Rectal smooth muscle tissue (tissue), 1 donor: ENCODE results near the gene UPF1.
A peak's percentile ranks its signal among the peaks of the same experiment; 100 is the strongest.
"Not testable (repeated sequence)": the region's sequence is repeated elsewhere in the genome, so short reads cannot be mapped to it uniquely, and the experiment has no call there.

ENCODE experiments used
- H3K27ac ChIP-seq: one replicate; pipeline ENCODE4 v1.7.0; 2013; ENCODE audit warnings: low read depth, low read length, inconsistent platforms
- H3K27me3 ChIP-seq: one replicate; pipeline ENCODE4 v1.7.0; 2013; ENCODE audit warnings: low read length; ENCODE audit not compliant: control insufficient read depth, insufficient read depth
- H3K36me3 ChIP-seq: one replicate; pipeline ENCODE4 v1.7.0; 2013; ENCODE audit warnings: low read length; ENCODE audit not compliant: control insufficient read depth, insufficient read depth
- H3K4me1 ChIP-seq: one replicate; pipeline ENCODE4 v1.7.0; 2013; ENCODE audit warnings: low read length; ENCODE audit not compliant: control insufficient read depth, insufficient read depth
- H3K4me3 ChIP-seq: one replicate; pipeline ENCODE4 v1.7.0; 2013; ENCODE audit warnings: low read length
- H3K9ac ChIP-seq: one replicate; pipeline ENCODE4 v1.7.0; 2013; ENCODE audit warnings: low read length

The UPF1 gene

DNA sequence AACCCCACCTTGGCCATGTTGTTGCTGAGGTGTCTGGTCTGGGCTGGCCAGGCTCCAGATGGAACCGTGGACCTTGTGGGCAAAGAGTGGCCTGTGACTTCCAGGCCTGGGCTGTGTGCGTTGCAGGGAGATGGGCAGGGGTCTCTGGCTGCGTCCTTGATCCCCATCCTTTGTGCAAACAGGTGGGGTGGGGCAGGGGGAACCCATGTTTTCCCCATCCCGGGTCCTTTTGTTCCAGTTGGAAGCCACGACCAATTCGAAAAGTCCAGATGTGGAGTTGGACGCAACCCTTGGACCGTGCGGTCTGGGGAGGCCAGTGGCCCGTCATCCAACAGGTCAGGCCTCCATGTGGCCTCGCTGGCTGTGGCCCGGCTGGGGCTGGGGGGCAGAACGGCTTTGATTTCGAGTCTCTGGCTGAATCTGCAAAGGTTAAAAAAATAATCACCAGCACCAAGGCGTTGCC lies 27.6 kb upstream of the UPF1 start:
- H3K27me3 ChIP-seq: peaks cover under 1% of the 10 kb centered on the region
- H3K4me3 ChIP-seq: no peak overlapping the region
- H3K4me1 ChIP-seq: no peaks in the 10 kb centered on the region
- no peak overlapping the region for H3K9ac ChIP-seq
- H3K36me3 ChIP-seq: no peaks in the 10 kb centered on the region
- H3K27ac ChIP-seq: no peak overlapping the region

DNA sequence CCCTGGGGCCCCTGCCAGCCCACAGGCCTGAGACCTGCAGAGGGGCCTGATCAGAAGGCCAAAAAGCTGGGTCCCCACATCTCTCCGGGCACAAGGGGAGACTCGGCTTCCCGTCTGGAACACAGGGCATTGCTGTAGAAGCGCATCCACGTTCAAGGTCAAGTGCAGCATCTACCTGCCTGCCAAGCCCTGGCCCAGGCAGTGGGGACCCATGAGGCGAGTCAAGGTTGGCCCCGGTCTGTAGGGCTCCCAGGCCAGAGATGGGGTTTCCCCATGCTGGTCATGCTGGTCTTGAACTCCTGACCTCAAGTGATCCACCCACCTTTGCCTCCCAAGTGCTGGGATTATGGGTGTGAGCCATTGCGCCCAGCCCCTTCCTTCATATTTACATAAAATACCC lies 27.1 kb upstream of the UPF1 start:
- H3K9ac ChIP-seq: no peak overlapping the region

DNA sequence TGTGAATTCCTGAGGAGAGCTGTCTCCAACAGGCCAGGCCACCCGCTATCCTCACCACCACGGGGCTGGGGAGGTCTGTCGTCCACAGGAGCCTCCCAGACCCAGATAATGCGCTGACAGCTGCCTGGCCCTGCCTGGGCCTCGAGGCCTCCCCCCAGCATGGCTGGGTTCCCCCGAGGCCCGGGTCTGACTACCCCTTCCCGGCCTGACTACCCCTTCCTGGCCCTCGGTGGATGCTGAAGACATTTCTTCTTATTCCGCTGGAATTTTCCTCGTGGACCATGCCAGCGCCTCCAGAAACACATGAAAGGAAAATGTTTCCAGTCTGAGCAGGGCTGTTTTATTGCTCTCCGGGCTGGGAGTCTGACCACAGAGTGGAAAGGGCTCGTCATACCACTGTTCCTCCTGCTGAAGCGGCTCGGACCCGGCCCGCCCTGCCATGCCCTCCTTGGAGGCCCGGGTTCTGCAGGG lies 23.9 kb upstream of the UPF1 start:
- Histone ChIP-seq H3K4me1 (no peaks in the 10 kb centered on the region), H3K27me3 (no peaks in the 10 kb centered on the region), H3K36me3 (no peaks in the 10 kb centered on the region), H3K27ac (no peak overlapping the region), H3K4me3 (no peak overlapping the region), H3K9ac (no peak overlapping the region)

More for the DNA sequence above, 27.1 kb upstream of the UPF1 start:
- no peaks in the 10 kb centered on the region for H3K4me1 ChIP-seq
- no peak overlapping the region for H3K27ac ChIP-seq
- no peaks in the 10 kb centered on the region for H3K27me3 ChIP-seq
- no peaks in the 10 kb centered on the region for H3K36me3 ChIP-seq
- no peak overlapping the region for H3K4me3 ChIP-seq

DNA sequence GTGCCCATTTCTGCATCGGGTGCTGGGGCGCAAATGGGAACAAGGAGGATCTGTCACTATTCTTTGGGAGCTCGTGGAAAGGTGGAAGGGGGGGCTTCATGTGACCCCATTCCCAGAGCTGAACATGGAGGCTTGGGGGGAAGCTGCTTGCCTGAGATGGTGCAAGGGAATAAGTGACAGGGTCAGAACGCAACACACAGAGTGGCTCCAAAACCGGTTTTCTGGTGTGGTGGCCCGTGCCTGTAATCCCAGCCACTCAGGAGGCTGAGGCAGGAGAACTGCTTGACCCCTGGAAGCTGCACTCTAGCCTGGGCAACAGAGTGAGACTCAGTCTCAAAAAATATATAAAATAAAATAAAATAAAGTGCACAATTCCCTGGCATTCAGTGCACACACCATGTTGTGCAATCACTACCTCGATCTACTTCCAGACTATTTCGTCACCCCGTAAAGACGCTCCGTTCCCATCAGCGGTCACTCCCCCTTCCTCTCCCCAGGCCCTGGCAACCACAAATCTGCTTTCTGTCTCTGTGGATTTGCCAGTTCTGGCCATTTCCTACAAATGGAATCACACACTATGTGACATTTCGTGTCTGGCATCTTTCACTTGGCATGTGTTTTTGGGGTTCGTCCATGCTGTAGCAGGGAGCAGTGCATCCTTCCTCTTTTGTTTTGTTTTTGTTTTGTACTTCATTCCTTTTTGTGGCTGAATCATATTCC lies 22.4 kb upstream of the UPF1 start:
- Histone ChIP-seq H3K9ac (no peak overlapping the region), H3K27me3 (no peaks in the 10 kb centered on the region), H3K4me1 (no peaks in the 10 kb centered on the region), H3K4me3 (no peak overlapping the region), H3K27ac (no peak overlapping the region), H3K36me3 (no peaks in the 10 kb centered on the region)

DNA sequence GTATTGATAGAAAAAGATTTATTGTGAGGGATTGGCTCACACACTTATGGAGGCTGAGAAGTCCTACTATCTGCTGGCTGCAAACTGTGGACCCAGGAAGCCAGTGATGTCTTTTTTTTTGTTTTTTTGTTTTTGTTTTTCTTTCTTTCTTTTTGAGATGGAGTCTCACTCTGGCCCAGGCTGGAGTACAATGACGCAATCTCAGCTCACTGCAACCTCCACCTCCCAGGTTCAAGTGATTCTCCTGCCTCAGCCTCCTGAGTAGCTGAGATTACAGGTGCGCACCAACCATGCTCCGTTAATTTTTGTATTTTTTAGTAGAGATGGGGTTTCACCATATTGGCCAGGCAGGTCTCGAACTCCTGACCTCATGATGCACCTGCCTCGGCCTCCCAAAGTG lies 20.1 kb upstream of the UPF1 start:
- not testable (repeated sequence) for H3K36me3 ChIP-seq, H3K4me1 ChIP-seq, H3K27ac ChIP-seq, H3K4me3 ChIP-seq, H3K27me3 ChIP-seq, H3K9ac ChIP-seq

DNA sequence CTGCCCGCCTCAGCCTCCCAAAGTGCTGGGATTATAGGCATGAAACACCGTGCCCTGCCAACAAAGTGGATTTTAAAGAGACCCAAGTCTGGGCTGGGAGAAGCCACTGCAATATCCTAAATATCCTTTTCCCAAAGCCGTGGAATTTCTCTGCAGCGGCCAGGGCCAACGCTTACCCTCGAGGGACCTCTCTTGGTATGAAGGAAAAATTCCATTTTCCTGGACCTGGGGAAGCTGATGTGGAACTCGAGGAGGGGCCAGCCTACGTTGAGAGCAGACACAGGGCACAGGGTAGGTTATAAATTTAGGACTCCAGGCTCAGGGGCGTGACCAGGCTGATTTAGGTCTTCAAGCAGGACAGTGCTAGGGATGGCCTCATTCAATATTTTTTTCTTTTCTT lies 17.7 kb upstream of the UPF1 start:
- no peaks in the 10 kb centered on the region for H3K36me3 ChIP-seq
- no peak overlapping the region for H3K9ac ChIP-seq
- H3K27me3 ChIP-seq: no peaks in the 10 kb centered on the region
- H3K4me1 ChIP-seq: no peaks in the 10 kb centered on the region
- H3K27ac ChIP-seq: no peak overlapping the region
- no peak overlapping the region for H3K4me3 ChIP-seq

DNA sequence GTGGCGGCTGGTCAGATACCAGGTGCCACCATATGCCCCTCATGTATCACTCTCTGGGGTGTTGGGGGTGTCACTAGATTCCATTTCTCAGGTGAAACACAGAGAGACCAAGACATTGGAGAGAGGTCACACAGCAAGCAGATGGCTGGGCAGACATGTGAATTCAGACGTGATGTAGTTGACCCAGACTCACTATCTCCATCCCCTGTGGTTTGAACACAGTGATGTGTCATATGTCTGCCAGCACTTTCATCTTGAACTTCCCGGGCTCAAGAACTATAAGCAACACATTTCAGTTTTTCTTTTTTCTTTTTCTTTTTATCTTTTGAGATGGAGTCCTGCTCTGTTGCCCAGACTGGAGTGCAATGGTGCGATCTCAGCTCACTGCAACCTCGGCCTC lies 16.1 kb upstream of the UPF1 start:
- Histone ChIP-seq H3K36me3 (no peaks in the 10 kb centered on the region), H3K4me3 (no peak overlapping the region), H3K4me1 (no peaks in the 10 kb centered on the region), H3K27ac (no peak overlapping the region), H3K27me3 (no peaks in the 10 kb centered on the region), H3K9ac (no peak overlapping the region)

DNA sequence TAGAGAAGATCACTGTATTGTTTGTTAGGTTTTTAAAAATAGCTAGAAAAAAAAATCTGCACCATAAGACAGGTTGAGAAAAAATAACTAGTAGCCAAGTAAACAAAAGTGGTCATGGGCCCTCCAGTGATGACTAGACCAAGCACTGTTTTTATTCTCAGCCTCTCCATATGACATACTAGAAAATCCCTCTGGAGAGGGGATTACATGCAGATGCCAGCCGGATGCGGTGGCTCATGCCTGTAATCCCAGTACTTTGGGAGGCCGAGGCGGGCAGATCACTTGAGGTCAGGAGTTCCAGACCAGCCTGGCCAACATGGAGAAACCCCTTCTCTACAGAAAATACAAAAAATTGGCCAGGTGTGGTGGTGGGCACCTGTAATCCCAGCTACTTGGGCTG lies 15.1 kb upstream of the UPF1 start:
- H3K27me3 ChIP-seq, H3K4me3 ChIP-seq, H3K36me3 ChIP-seq, H3K4me1 ChIP-seq, H3K27ac ChIP-seq, H3K9ac ChIP-seq: not testable (repeated sequence)

DNA sequence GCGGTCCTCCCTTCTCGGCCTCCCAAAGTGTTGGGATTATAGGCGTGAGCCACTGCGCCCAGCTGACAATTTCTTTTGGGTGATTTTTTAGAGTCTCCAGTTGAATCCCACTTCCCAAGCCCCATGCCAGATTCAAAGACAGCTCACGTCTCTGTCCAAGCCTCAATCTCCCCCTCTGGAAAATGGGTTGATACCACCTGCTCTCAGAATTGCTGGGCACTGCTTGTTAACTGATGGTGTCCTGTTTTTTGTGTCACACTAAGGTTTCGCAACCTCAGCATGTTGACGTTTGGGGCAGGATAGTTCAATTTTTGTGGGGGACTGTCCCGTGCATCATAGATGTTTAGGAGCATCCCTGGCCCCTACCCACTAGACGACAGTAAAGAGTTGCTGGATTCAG lies 14.2 kb upstream of the UPF1 start:
- no peak overlapping the region for H3K9ac ChIP-seq

DNA sequence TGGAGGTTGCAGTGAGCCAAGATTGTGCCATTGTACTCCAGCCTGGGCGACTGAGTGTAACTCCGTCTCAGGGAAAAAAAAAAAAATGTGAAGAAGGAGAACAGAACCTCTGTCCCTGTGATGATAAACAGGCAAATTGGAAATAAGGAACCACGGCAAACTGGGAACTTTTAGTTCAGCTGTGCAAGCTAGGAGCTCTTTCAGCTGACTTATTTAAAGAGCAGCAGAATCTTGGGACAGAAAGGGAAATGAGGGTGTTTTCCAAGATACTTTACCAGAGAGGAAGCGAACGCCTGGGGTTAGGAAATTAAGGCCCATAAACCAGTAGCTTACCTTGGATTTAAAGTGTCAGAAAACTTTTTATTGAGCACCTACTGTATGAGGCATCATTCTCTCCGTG lies 3.0 kb upstream of the UPF1 start:
- H3K27me3 ChIP-seq: no peaks in the 10 kb centered on the region
- no peaks in the 10 kb centered on the region for H3K36me3 ChIP-seq
- H3K4me1 ChIP-seq: peaks cover under 1% of the 10 kb centered on the region
- H3K27ac ChIP-seq: no peak overlapping the region
- H3K4me3 ChIP-seq: no peak overlapping the region
- no peak overlapping the region for H3K9ac ChIP-seq

More for the DNA sequence above, 14.2 kb upstream of the UPF1 start:
- Histone ChIP-seq H3K27me3 (no peaks in the 10 kb centered on the region), H3K4me1 (no peaks in the 10 kb centered on the region), H3K4me3 (no peak overlapping the region), H3K27ac (no peak overlapping the region), H3K36me3 (no peaks in the 10 kb centered on the region)

DNA sequence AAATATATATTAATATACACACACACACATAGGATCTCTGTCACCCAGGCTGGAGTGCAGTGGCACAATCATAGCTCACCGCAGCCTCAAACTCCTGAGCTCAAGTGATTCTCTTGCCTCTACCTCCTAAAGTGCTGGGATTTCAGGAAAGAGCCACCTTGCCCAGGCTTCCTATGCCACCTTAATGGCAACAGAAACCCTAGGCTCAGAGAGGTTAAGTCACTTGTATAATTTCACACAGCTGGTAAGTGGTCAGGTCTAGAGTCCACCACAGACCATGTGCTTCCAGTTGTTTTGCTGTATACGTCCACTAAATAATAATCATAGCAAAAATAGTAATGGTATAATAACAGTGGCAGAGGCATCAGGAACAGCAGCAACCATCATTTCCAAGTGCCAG lies 1.3 kb upstream of the UPF1 start:
- Histone ChIP-seq H3K36me3 (no peaks in the 10 kb centered on the region), H3K9ac (no peak overlapping the region), H3K4me1 (peaks cover 8% of the 10 kb centered on the region), H3K27me3 (no peaks in the 10 kb centered on the region), H3K4me3 (no peak overlapping the region), H3K27ac (no peak overlapping the region)

DNA sequence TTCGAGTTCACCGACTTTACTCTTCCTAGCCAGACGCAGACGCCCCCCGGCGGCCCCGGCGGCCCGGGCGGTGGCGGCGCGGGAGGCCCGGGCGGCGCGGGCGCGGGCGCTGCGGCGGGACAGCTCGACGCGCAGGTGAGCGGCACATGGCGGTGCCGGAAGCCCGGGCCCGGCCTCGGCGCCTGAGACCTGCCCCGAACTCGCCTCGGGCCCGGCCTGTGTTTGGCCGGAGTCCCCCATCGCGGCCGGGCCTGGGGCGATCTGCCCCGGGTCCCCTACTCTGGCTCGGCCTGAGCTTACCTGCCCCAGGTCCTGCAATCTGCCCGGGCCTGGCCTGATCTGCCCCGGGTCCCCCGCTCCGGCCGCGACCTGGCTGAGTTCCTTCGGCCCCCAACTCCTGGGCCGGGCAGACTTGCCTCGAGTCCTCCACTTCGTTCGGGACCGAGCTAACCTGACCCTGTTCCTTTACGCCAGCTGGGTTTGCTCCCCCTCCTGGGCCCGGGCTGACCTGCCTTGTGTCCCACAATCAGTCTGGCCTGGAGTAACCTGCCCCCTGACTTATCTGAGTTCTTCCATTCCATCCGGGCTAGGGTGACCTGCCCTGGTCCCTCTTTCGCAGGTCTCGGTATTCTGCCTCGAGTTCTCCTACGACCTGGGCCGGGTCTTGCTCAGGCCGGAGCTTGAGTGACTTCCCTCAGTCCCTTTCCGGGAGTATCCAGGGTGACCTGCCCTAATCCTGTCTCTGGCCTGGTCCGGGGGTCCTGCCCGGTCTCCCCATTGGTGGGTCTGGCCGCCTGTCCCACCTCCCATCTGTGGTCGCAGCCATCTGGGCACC lies 764 bp downstream of the UPF1 start:
- Histone ChIP-seq H3K27me3 (no peaks in the 10 kb centered on the region), H3K4me1 (peaks cover 8% of the 10 kb centered on the region), H3K4me3 (peak overlapping the region; percentile 83), H3K27ac (peak overlapping the region; percentile 83), H3K36me3 (no peaks in the 10 kb centered on the region), H3K9ac (peak overlapping the region; percentile 89)

DNA sequence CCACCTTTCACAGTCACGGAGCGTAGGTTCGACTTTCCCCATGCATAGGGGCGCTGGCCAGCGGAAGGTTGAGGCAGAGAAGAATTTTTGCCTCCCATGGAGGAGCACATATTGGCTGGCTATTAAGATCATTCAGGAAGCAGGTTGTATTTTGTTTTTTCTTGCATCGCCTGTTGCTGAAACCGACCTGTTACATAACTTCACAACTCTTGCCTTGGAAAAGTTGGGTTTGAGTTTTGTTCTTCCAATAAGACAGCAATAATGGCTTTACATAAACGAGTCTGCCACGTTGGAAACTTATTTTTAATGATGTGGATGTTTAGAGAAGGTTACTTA lies 1.4 kb downstream of the UPF1 start:
- H3K9ac ChIP-seq: peak overlapping the region; percentile 76
- peaks cover 8% of the 10 kb centered on the region for H3K4me1 ChIP-seq
- no peak overlapping the region for H3K27ac ChIP-seq
- no peaks in the 10 kb centered on the region for H3K27me3 ChIP-seq
- peak overlapping the region; percentile 83 for H3K4me3 ChIP-seq
- H3K36me3 ChIP-seq: no peaks in the 10 kb centered on the region
